Activated gamma-delta T cell (primary cell): ENCODE measurements around the gene GRIK1.

Experiments used
- DNase-seq: peaks from one replicate; lab custom pipeline; 2025; lab: John Stamatoyannopoulos, UW

GRIK1 gene

GRCh38 chr21:29671728-29672127, 268.1 kb downstream of the GRIK1 start:
- DNase-seq, result no peak

GRCh38 chr21:29670228-29670627, 269.6 kb downstream of the GRIK1 start:
- no peak for DNase-seq

- no peak for DNase-seq
Observed at GRCh38 chr21:29669416-29669815, 270.4 kb downstream of the GRIK1 start.

GRCh38 chr21:29667651-29668050, 272.1 kb downstream of the GRIK1 start:
- DNase-seq, result no peak

GRCh38 chr21:29664615-29665014, 275.2 kb downstream of the GRIK1 start:
- DNase-seq, result no peak

GRCh38 chr21:29661672-29662442, 277.9 kb downstream of the GRIK1 start:
- DNase-seq, result no peak

- DNase-seq, result no peak
Observed at GRCh38 chr21:29660047-29660720, 279.6 kb downstream of the GRIK1 start.

GRCh38 chr21:29658934-29659203, 280.9 kb downstream of the GRIK1 start:
- DNase-seq, result no peak

- DNase-seq, result no peak
Observed at GRCh38 chr21:29658177-29658933, 281.4 kb downstream of the GRIK1 start.

GRCh38 chr21:29657240-29657989, 282.4 kb downstream of the GRIK1 start:
- no peak for DNase-seq

GRCh38 chr21:29656504-29657239, 283.1 kb downstream of the GRIK1 start:
- DNase-seq, result no peak

GRCh38 chr21:29655577-29655976, 284.2 kb downstream of the GRIK1 start:
- no peak for DNase-seq

GRCh38 chr21:29654855-29655254, 284.9 kb downstream of the GRIK1 start:
- no peak for DNase-seq

GRCh38 chr21:29654203-29654602, 285.6 kb downstream of the GRIK1 start:
- DNase-seq, result no peak

- DNase-seq, result no peak
Observed at GRCh38 chr21:29650523-29651022, 289.2 kb downstream of the GRIK1 start.

GRCh38 chr21:29649406-29649814, 290.4 kb downstream of the GRIK1 start:
- DNase-seq, result no peak

- no peak for DNase-seq
Observed at GRCh38 chr21:29648710-29649240, 291.0 kb downstream of the GRIK1 start.

- DNase-seq, result no peak
Observed at GRCh38 chr21:29647353-29647781, 292.4 kb downstream of the GRIK1 start.

GRCh38 chr21:29645666-29646553, 293.9 kb downstream of the GRIK1 start:
- no peak for DNase-seq

GRCh38 chr21:29643289-29643688, 296.5 kb downstream of the GRIK1 start:
- no peak for DNase-seq
